Cardiac muscle cell (in vitro differentiated cells and primary cell): ENCODE data around the gene PITPNB. TPM values are rescaled to one million over a fixed set of nuclear protein-coding genes. Genes with fewer than 3 reads are reported as not detected.
A peak's percentile ranks its signal among the peaks of the same experiment; 100 is the strongest.

ENCODE experiments used
- DNase-seq, 2 donors: peaks; one replicate each; pipeline versions ENCODE4 v3.0.0 to v3.0.0-alpha.2; 2010 to 2017; ENCODE audit warnings: low read depth in 1 of 2, low spot score in 1 of 2
- H3K27ac ChIP-seq: fragments of 200-600 bp; sonication (generic); 2 replicates; pipeline ENCODE4 v1.5.1; 2016
- H3K27me3 ChIP-seq: fragments of 200-600 bp; sonication (generic); 2 replicates; pipeline ENCODE4 v1.6.0; 2016; ENCODE audit warnings: control low read depth
- H3K36me3 ChIP-seq: fragments of 200-600 bp; sonication (generic); 2 replicates; pipeline ENCODE4 v1.5.1; 2016; ENCODE audit warnings: control low read depth
- H3K4me1 ChIP-seq: fragments of 200-600 bp; sonication (generic); 2 replicates; pipeline ENCODE4 v1.8.1; 2017; ENCODE audit warnings: low read depth, mild to moderate bottlenecking, mixed run types
- H3K4me3 ChIP-seq: fragments of 200-600 bp; sonication (generic); 2 replicates; pipeline ENCODE4 v1.5.1; 2016; ENCODE audit warnings: mild to moderate bottlenecking
- H3K9me3 ChIP-seq: fragments of 200-600 bp; sonication (generic); 2 replicates; pipeline ENCODE4 v1.5.1; 2017; ENCODE audit warnings: low read depth, mild to moderate bottlenecking, control low read depth
- CTCF ChIP-seq: IDR thresholded peaks from 2 replicates; pipeline ENCODE4 v1.5.1; 2012; ENCODE audit warnings: low read depth, mild to moderate bottlenecking, low read length
- polyA plus RNA-seq: library from polyadenylated mRNA; unstranded; fragments of >200 nt; fragmentation: Nextera tagmentation; extraction: Ambion mirVana; gene quantifications from 2 replicates; pipeline ENCODE4 v1.2.1, GENCODE V29; 2016
- total RNA-seq: library from RNA; depleted of rRNA; stranded (reverse); fragments of >200 nt; gene quantifications from 2 replicates; pipeline ENCODE4 v1.2.3, GENCODE V29; 2016

PITPNB gene
- total and polyA plus RNA-seq, 2 experiments from 2014 or later = 73.2 to 131 TPM

GRCh38 chr22:27885977-27886842 lies 32.8 kb downstream of the PITPNB start:
- DNase-seq = peak; percentile 57 to 66
- Histone ChIP-seq H3K4me3 (no peak overlapping the region), H3K36me3 (peaks cover 10% of the 10 kb centered on the region), H3K9me3 (no peaks in the 10 kb centered on the region), H3K27me3 (no peaks in the 10 kb centered on the region), H3K4me1 (peaks cover 65% of the 10 kb centered on the region), H3K27ac (peak overlapping the region; percentile 83)
- peak; percentile 80 for TF ChIP-seq CTCF

GRCh38 chr22:27883656-27884350 lies 35.3 kb downstream of the PITPNB start:
- H3K9me3 ChIP-seq = no peaks in the 10 kb centered on the region
- H3K36me3 ChIP-seq = peaks cover 7% of the 10 kb centered on the region
- H3K27me3 ChIP-seq = no peaks in the 10 kb centered on the region
- H3K27ac ChIP-seq = peak overlapping the region; percentile 74
- TF ChIP-seq CTCF = no peak
- H3K4me1 ChIP-seq = peaks cover 67% of the 10 kb centered on the region
- H3K4me3 ChIP-seq = no peak overlapping the region
- DNase-seq = no peak

GRCh38 chr22:27882507-27883290 lies 36.4 kb downstream of the PITPNB start:
- H3K4me3 ChIP-seq = no peak overlapping the region
- peak overlapping the region; percentile 74 for H3K27ac ChIP-seq
- TF ChIP-seq CTCF = no peak
- H3K4me1 ChIP-seq = peaks cover 68% of the 10 kb centered on the region
- no peaks in the 10 kb centered on the region for H3K27me3 ChIP-seq
- no peaks in the 10 kb centered on the region for H3K9me3 ChIP-seq
- DNase-seq = peak; percentile 30 to 51
- H3K36me3 ChIP-seq = no peaks in the 10 kb centered on the region

- Histone ChIP-seq H3K4me3 (no peak overlapping the region), H3K4me1 (peaks cover 70% of the 10 kb centered on the region), H3K27ac (peak overlapping the region; percentile 74), H3K36me3 (no peaks in the 10 kb centered on the region), H3K9me3 (no peaks in the 10 kb centered on the region), H3K27me3 (no peaks in the 10 kb centered on the region)
- no peak for TF ChIP-seq CTCF
- peak in 1 of 2 donors; percentile 79 for DNase-seq
Observed at GRCh38 chr22:27881421-27881820, 37.6 kb downstream of the PITPNB start.

- Histone ChIP-seq H3K36me3 (no peaks in the 10 kb centered on the region), H3K4me1 (peaks cover 75% of the 10 kb centered on the region), H3K9me3 (no peaks in the 10 kb centered on the region), H3K4me3 (no peak overlapping the region), H3K27me3 (no peaks in the 10 kb centered on the region), H3K27ac (peak overlapping the region; percentile 74)
- TF ChIP-seq CTCF = peak; percentile 67
- peak; percentile 75 to 87 for DNase-seq
Observed at GRCh38 chr22:27880778-27881394, 38.2 kb downstream of the PITPNB start.
